Umbilical cord (tissue), 2 donors: ENCODE data around the gene ETS2. TPM values are rescaled to one million over a fixed set of nuclear protein-coding genes. Genes with fewer than 3 reads are reported as not detected.

Source experiments
- DNase-seq: peaks from one replicate; pipeline ENCODE4 v3.0.0-alpha.2; 2015; ENCODE audit warnings: low spot score
- total RNA-seq: library from RNA; depleted of rRNA; stranded (reverse); fragments of >200 nt; gene quantifications from one replicate; pipeline ENCODE4 v1.2.3, GENCODE V29; 2014; ENCODE audit warnings: low replicate concordance; ENCODE audit not compliant: insufficient read depth

Gene ETS2
- total RNA-seq, 1 donor from 2014 or later = 77.0 TPM

DNA sequence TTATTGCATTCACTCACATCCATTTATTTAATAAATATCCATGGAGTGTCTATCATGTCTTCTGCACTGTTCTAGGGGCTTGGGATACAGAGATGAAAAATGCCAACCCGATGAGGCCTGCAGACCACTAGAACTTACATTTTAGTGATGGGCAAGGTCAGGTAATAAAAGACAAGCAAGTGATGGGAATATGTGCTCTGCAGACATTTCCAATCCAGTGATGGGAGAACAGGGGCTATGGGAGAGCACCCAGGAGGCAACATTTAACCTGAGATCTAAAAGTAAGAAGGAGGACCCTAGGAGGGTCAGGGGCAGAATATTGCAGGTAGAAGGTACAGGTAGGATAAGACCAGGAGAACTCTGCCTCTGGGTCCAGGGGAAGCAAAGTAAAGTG is 53.1 kb downstream of the ETS2 start:
- DNase-seq = no peak

DNA sequence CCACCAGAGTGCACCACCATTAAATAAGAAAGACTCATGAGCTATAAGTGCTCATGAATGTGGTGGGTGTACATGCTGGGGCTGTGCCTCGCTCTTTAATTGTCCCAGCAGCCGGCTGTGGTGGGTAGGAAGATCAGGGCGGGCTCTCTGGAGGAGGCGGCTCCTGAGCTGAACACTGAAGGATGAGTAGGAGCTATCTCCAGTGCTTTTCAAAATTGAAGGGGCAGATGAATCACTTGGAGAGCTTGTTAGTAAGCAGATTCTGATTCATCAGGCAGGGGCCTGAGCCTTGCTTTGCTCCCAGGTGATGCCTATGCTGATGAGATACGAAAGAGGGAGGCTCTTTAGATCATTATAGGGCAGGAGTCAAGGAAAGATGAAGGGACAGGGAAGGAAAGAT is 54.1 kb downstream of the ETS2 start:
- DNase-seq = no peak

DNA sequence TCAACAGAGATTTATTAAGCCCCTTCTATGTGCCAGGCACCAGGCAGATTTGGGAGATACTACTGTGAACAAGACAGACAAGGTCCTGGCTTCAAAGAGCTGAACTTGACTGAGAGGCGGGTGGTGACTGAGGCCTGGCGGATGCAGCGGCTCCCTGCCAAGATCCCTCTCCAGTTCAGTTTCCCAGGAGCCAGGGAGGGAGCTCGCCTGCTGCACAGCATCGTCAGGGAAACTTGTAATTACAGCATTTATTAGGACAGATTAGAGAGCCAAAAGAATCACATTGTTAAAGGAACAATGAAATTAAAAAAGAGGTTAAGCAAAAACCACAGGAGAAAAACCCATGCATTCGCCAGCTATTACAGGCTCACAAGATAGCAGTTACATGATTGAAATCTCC is 55.3 kb downstream of the ETS2 start:
- peak; percentile 82 for DNase-seq

DNA sequence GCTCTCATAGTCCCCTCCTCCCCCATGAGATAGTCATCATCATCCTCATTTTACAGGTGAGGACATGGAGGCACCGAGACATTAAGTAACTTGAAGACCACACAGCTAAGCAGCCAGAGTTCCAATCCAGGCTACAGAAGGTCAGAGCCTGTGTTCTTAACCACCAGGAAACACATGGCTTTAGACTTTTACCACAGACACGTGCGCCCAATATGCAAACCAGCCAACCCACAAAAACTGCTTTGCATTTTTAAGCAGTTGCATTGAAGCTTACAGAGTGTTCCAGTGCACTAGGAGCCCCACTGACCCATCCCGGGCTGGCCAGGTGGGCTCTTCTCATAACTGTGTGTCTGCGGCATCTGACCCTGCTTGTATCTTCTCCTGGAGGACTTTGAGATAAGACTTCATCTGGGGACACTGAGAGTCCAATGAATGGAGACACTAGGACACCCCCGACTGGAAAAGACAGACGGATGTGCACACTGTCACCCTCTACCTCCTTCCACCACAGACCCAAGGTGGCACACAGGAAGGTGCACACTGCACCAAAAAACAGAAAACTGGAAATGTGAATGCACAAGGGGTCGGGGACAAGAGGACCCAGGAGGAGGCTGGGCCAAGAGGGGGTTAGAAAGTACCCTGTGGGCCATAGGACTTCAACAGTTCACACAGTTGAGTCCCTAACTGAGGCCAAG is 56.4 kb downstream of the ETS2 start:
- DNase-seq = no peak

DNA sequence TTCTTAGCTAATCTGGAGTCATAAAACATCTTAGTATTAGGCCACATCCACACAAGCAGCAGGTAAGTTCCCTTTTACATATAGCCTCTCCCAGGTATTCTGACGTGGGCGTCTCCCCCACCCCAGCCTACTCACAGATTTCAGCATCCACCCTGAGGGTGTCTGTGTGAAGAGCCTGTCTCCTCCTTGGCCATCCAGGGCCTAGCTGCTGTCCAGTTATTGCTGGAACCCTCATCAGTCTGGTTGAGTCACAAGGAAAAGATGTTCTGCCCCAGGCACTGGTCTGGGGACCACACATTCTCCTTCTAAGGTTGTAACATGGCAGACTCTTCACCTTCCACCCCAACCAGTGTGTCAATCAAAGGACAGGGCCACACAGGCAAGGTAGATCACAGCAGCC is 57.6 kb downstream of the ETS2 start:
- DNase-seq = no peak

DNA sequence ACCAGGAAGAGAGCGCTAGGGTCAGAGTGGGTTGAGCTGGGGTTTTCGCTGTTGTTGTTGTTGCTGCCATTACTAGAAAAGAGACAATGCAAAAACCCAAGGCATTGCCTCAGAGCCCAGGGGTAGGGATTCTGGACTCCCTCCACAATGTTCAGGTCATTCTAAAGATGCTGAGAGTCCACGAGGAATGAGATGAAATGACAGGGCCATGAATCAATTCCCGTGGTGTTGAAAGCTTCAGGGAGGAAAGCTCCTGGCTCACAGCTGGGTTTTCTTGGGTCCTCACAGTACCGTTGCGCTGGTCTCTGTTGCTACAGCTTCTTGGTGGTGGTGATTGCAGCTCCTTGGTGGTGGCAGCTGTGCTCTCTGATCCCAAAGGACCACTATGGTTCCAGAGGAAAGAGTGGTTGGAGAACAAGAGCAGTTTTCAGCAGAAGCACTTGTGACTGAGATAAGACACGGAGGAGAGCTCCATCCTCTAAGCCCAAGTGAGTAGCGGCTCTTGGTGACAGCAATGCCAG is 58.2 kb downstream of the ETS2 start:
- DNase-seq = no peak

DNA sequence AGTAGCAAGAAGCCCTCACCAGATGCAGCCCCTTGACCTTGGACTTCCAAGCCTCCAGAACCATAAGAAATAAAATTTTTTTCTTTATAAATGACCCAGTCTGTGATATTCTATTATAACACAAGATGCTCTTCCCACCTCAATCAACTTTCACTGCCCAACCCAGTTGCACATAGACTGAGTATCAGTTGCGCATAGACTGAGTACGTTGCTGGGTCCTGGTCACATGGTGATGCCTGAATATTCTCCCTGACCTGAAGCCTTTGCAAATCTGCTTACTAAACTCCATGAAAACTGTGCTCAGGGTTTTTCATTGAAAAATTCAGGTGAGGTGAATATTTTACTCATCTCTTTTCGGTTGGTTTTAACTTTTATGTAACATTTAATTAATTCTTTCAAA is 59.2 kb downstream of the ETS2 start:
- DNase-seq = no peak

DNA sequence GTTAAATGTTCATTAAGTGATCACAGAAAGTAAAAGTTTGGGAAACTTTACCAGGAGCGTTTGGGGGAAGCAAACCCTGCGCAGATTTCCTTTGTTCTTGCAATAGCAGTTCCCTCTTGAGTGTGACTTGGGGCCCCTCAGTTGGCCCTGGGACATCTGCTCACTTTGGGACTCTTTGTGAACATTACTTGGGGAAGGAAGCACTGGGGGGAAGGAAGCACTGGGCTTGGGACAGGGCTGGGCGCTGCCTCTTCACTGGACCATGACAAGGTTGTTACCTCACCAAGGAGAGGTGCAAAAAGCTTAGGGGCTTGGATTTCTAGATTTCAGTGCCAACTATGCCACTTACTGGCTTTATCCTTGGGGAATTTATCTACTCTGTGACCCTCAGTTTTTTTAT is 63.5 kb downstream of the ETS2 start:
- DNase-seq = no peak

DNA sequence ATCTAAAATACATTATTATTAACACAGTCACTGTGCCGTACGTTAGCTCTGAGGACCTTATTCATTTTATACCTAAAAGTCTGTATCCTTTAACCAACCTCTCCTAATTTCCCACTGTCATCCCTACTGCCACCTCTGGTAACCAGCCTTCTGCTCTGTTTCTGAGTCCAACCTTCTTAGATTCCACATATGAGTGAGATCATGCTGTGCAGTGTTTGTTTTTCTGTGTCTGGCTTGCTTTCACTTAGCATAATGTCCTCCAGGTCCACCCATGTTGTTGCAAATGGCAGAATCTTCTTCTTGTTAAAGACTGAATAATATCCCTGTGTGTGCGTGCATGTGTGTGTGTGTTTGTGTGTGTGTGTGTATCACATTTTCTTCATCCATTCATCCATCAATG is 64.2 kb downstream of the ETS2 start:
- DNase-seq = no peak
